Inferior parietal cortex (tissue), 1 donor: ENCODE results near the gene SF3B3.
A peak's percentile ranks its signal among the peaks of the same experiment; 100 is the strongest.
"Not testable (repeated sequence)": the region's sequence is repeated elsewhere in the genome, so short reads cannot be mapped to it uniquely, and the experiment has no call there.

Source experiments
- DNase-seq: peaks from one replicate; pipeline ENCODE4 v3.0.0-alpha.2; 2016; ENCODE audit errors: extremely low spot score

SF3B3 gene

DNA sequence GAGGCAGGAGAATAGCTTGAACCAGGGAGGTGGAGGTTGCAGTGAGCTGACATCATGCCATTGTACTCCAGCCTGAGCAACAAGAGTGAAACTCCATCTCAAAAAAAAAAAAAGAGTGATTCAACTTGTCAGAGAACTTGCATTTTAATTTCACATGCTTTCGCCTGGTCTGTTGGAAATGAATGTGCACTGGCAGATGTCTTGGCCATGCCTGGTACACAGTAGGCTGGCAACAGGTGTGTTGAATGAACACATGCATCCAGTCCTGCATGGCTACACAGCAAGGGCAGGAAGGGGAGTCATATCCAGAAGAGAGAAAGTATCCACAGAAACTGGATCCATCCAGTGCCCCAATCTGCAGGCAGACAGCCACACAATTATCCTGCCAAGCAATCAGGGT lies 11.8 kb upstream of the SF3B3 start:
- no peak for DNase-seq

DNA sequence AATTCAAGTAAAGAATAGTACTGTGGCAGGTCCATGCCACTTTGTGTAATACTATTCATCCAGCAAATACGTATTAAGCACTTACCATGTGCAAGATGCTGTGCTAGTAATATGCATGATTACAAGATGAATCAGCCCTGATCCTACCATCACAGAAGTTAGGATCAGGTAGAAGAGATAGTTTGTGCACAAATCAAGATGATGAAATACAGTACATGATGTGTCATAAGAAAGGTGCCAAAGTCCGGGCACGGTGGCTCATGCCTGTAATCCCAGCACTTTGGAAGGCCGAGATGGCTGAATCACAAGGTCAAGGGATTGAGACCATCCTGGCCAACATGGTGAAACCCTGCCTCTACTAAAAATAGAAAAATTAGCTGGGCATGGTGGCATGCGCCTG lies 11.2 kb upstream of the SF3B3 start:
- no peak for DNase-seq

GRCh38 chr16:70520612-70521297 lies 2.9 kb upstream of the SF3B3 start:
- DNase-seq: no peak

DNA sequence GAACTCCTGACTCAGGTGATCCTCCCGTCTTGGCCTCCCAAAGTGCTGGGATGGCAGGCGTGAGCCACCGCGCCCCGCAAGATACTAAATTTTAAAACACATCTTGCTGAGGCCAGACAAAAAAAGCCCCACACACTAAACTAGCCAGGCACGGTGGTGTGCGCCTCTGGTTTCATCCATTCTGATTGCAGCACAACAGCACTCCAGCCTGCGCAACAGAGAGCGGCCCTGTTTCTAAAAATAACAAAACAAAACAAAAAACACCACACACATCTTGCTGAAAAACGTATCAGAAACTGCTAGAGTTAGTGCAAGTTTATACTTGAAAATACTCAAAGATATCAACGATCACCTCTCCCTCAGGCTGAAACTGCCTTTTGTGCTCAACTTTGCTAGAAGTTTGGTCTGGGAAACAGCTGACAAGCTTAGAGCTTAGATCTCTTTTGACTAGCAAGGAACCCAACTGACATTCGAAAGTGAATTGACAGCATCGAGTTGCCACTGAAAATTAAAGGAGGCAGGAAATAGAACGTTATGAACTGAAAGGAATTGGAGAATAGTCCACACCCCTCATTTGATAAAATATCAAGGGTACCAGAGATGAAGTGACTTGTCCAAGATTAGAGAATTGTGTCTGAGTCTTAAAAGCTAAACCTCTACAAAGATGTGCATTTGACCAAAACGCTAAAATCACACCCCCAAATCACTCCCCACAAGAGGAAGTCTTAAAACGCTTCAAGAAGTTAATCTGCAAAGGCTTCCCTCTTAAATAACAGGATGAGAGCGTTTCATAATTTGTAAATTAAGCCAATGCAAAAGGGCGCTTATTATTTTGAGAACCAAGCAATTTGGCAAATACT lies 1.2 kb upstream of the SF3B3 start:
- DNase-seq: no peak

GRCh38 chr16:70523076-70523742 lies 407 bp upstream of the SF3B3 start, which contains the start of gene COG4:
Gene COG4, minus strand, starts transcription at chr16:70523554. Its CDS starts 11 bp downstream, at chr16:70523543.
- DNase-seq: peak; percentile 90

DNA sequence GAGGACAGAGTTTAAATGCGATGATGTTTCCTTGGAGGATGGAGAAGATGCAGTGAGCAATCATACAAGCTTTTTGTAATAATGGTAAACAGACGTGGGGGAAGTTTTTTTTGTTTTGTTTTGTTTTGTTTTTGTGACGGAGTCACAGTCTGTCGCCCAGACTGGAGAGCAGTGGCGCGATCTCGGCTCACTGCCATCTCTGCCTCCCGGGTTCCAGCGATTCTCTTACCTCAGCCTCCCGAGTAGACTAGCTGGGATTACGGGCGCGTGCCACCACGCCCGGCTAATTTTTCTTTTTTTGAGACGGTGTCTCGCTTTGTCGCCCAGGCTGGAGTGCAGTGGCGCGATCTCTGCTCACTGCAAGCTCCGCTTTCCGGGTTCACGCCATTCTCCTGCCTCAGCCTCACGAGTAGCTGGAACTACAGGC lies 796 bp downstream of the SF3B3 start:
- DNase-seq: not testable (repeated sequence)

- no peak for DNase-seq
These were observed 2.8 kb downstream of the SF3B3 start for GRCh38 chr16:70526403-70526802.

DNA sequence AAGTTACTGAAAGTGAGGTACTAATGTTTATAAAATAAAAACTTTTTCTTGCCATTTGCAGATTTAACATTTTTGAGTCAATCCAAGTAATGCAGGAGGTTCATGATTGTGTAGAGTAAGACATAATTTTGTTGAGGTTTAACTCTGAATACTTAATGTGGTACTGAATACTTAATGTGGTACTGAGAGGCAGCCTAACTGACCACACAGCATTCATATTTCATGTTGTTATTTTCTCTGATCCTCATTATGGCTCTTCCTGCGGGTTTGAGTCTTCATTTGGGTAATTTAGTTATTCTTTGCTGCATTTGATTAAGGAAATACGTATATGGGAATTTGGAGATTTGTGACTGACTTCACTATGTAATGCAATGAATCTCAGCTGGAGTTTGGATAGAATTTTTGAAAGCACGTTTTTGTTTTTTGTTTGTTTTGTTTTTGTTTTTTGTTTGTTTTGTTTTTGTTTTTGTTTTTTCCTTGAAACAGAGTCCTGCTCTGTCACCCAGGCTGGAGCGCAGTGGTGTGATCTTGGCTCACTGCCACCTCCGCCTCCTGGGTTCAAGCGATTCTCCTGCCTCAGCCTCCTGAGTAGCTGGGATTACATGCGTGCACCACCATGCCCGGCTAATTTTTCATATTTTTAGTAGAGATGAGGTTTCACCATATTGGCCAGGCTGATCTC lies 3.8 kb downstream of the SF3B3 start:
- no peak for DNase-seq

- DNase-seq: peak; percentile 62
These were observed 5.6 kb downstream of the SF3B3 start for GRCh38 chr16:70529051-70529777.

GRCh38 chr16:70529954-70530353 lies 6.3 kb downstream of the SF3B3 start:
- not testable (repeated sequence) for DNase-seq

GRCh38 chr16:70534971-70535370 lies 11.4 kb downstream of the SF3B3 start:
- DNase-seq: no peak

DNA sequence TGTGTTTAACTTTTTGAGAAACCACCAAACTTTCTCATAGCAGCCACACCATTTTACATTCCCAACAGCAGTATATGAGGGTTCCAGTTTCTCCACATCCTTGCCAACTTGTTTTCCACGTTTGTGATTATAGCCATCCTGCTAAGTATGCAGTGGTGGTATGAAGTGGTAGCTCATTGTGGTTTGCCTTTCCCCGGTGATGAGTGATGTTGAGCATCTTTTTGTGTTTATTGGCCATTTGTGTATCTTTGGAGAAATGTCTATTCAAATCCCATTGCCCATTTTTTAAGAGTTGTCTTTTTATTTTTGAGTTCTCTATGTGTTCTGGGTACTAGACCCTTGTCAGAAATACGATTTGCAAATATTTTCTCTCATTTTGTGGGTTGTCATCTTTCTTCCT lies 17.4 kb downstream of the SF3B3 start:
- DNase-seq: no peak

DNA sequence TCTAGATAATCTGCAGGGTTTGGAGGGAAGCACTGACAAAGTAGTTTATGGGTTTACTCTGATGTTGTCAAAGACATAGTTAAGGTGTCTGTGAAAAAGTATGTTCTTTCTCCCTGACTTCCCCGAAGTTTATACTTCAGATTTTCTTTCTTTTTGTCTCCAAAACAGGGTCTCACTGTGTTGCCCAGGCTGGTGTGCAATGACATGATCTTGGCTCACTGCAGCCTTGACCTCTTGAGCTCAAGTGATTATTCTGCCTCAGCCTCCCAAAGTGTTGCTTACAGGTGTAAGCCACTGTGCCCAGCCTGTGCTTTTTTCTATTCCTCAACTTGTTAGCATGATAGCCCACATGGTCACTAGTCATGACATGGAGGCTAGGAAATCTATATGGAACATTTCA lies 20.9 kb downstream of the SF3B3 start:
- no peak for DNase-seq

GRCh38 chr16:70548936-70549335 lies 25.3 kb downstream of the SF3B3 start:
- no peak for DNase-seq

DNA sequence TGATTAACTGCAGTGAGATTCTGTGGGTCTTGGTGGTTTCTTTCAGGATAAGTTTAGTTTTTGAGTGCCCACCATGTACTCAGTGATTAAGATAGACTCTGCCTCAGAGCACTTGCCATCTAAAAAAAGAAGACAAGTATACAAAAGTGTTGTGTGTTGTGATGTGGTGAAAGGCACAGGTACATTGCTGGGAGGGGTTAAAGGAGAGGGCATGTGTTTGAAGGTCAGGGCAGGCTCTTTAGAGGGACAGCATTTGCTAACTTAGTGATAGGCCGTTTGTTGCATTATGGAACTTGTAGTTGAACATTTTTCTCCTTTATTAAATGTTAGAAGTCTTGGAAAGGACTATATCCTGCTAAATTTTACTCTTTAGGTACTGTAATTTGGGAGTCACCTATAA lies 26.5 kb downstream of the SF3B3 start:
- no peak for DNase-seq

DNA sequence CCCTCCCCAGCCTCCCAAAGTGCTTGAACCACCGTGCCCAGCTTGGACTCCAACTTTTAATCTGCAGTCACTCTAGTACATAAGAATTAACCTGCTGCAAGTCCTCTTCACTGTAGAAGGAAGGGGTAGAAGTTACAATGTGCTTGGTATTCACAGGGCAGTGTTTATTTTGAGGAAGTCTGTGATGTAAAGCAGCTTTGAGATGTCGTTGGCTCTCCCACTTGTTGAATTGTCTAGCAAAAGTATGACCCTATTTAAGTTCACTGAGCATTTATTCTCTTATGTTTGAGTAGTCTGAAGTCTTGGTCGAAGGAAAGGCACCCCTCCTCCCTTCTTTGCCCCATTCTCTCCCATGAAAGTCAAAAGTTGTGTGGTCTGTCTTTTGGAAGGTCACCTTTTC lies 28.2 kb downstream of the SF3B3 start:
- DNase-seq: no peak

- no peak for DNase-seq
These were observed 29.1 kb downstream of the SF3B3 start for GRCh38 chr16:70552675-70553074.

- no peak for DNase-seq
These were observed 30.0 kb downstream of the SF3B3 start for GRCh38 chr16:70553645-70554044.

GRCh38 chr16:70556063-70556462 lies 32.4 kb downstream of the SF3B3 start:
- DNase-seq: no peak

DNA sequence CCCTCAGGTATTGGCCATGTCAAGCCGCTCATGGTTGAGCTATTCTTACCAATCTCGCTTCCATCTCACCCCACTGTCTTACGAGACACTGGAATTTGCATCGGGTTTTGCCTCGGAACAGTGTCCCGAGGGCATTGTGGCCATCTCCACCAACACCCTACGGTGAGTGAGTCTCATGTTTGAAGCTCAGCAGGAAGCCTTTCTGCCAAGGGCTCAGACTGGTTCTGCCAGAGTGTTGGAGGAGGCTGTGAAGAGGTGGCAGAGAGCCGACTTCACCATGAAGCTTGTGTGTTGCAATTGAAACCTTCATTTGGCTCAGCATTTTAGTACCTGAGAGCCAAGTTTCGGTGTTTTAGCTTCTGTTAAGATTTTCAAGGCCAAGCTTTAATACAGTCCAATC lies 38.0 kb downstream of the SF3B3 start:
- DNase-seq: peak; percentile 53

DNA sequence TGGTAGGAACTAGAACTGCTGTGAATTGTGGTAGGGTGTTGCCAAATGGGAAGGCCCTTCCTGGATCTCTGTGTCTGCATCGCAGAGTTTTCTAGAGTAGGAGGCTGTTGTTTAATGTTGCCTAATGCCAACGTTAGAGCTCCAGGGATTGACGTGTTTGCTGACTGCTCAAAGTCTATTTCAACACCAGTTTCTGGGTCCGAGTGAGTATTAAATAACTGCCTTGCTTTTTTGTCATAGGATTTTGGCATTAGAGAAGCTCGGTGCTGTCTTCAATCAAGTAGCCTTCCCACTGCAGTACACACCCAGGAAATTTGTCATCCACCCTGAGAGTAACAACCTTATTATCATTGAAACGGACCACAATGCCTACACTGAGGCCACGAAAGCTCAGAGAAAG lies 40.0 kb downstream of the SF3B3 start:
- no peak for DNase-seq
